ENCODE measurements around the gene KLHL21.

KLHL21 gene

GRCh38 chr1:6554907-6555778 is 47.5 kb downstream of the KLHL21 start, which contains the start of gene TAS1R1:
Gene TAS1R1 (plus strand): TSS chr1:6555307. CDS start chr1:6555374, 67 bp downstream.
- no peak for DNase-seq (ENCODE audit: low read depth in 2 of 3, low spot score in 2 of 3)

- DNase-seq (ENCODE audit: low read depth in 2 of 3, low spot score in 2 of 3) = peak; percentile 90 to 97 (median 92)
These were observed 48.4 kb downstream of the KLHL21 start, which contains the start of gene NOL9 for GRCh38 chr1:6554031-6554906. Gene NOL9 (minus strand): TSS chr1:6554513. CDS start chr1:6554502, 11 bp downstream.

- DNase-seq (ENCODE audit: low read depth in 2 of 3, low spot score in 2 of 3) = no peak
These were observed 55.4 kb downstream of the KLHL21 start for GRCh38 chr1:6547301-6547700.

- DNase-seq (ENCODE audit: low read depth in 2 of 3, low spot score in 2 of 3) = no peak
These were observed 56.3 kb downstream of the KLHL21 start for GRCh38 chr1:6546326-6546725.

GRCh38 chr1:6545276-6546112 is 57.2 kb downstream of the KLHL21 start:
- DNase-seq (ENCODE audit: low read depth in 2 of 3, low spot score in 2 of 3) = no peak

GRCh38 chr1:6544831-6545230 is 57.8 kb downstream of the KLHL21 start:
- DNase-seq (ENCODE audit: low read depth in 2 of 3, low spot score in 2 of 3) = no peak

All from activated CD8-positive, alpha-beta memory T cell treated with anti-CD3 and anti-CD28 coated beads for 48 hours (primary cell).